ENCODE measurements around the gene SLC9A7.
"Not testable (repeated sequence)": the region's sequence is repeated elsewhere in the genome, so short reads cannot be mapped to it uniquely, and the experiment has no call there.

Gene SLC9A7

DNA sequence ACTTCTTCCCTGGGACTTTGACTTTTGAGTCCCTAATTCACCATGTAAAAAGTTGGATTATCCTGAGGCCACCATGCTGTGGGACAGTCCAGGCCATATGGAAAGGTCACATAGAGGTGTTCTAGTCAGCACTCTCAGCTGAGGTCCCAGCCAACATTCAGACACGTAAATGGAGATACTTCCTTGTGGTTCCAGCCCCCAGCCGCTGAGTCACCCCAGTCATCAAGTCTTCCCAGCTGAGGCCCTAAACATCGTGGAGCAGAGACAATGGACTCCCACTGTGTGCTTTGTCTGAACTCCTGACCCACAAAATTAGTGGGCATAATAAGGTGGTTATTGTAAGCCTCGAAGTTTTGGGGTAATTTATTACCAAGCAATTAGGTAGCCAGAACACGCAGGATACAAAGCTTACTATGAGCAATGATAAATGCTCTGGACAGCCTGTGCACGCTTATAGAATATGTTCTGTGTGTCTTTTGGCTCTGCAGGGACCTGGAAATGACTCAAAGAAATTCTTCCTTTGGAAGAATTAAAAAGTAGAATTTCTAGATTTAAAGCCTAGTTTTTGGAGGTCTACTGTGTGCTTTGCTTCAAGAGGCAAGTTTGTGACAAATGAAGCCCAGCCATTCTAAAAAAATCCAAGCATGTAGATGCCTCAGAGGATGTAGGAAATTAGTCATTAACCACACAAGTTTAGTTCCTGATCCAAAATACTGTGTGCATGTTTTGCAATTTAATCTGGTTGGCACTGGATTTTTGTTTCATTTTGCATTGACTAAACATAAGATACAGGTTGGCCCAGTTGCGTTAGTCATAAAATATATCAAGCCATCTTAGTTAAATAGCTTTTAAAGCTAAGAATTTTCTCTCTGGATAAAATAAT, 33.2 kb upstream of the SLC9A7 start:
- peak overlapping the region; percentile 60 for H3K4me3 ChIP-seq (ENCODE audit: low read length, poor library complexity, severe bottlenecking)
- H2AFZ ChIP-seq (ENCODE audit: low read length) = peak overlapping the region; percentile 9
- peak overlapping the region; percentile 55 for H3K4me2 ChIP-seq (ENCODE audit: low read depth, low read length, poor library complexity, severe bottlenecking)
- H3F3A ChIP-seq (ENCODE audit: low read depth) = no peaks in the 10 kb centered on the region
- no peaks in the 10 kb centered on the region for H3K9me3 ChIP-seq (ENCODE audit: insufficient read depth, low read depth, low read length)
- H3K27me3 ChIP-seq (ENCODE audit: insufficient read depth, low read length, poor library complexity, severe bottlenecking) = no peaks in the 10 kb centered on the region
- no peaks in the 10 kb centered on the region for H4K20me1 ChIP-seq (ENCODE audit: insufficient read depth, low read length, poor library complexity, severe bottlenecking)
- no peaks in the 10 kb centered on the region for H3K36me3 ChIP-seq (ENCODE audit: insufficient read depth, low read length)
- H3K9ac ChIP-seq (ENCODE audit: low read depth, low read length, poor library complexity, severe bottlenecking) = peak overlapping the region; percentile 37
- H3K4me1 ChIP-seq (ENCODE audit: insufficient read depth, low read length, poor library complexity, severe bottlenecking) = peaks cover 12% of the 10 kb centered on the region
- TF ChIP-seq, protein P1, sequence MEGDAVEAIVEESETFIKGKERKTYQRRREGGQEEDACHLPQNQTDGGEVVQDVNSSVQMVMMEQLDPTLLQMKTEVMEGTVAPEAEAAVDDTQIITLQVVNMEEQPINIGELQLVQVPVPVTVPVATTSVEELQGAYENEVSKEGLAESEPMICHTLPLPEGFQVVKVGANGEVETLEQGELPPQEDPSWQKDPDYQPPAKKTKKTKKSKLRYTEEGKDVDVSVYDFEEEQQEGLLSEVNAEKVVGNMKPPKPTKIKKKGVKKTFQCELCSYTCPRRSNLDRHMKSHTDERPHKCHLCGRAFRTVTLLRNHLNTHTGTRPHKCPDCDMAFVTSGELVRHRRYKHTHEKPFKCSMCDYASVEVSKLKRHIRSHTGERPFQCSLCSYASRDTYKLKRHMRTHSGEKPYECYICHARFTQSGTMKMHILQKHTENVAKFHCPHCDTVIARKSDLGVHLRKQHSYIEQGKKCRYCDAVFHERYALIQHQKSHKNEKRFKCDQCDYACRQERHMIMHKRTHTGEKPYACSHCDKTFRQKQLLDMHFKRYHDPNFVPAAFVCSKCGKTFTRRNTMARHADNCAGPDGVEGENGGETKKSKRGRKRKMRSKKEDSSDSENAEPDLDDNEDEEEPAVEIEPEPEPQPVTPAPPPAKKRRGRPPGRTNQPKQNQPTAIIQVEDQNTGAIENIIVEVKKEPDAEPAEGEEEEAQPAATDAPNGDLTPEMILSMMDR (conservative IDR thresholded peaks at IDR 0.05; ENCODE audit: low read length) = no peak
- no peak for TF ChIP-seq EZH2phosphoT487 (IDR thresholded peaks at IDR 0.05; ENCODE audit: borderline replicate concordance)
- H3K79me2 ChIP-seq (ENCODE audit: insufficient read depth, low read length) = no peaks in the 10 kb centered on the region
- no peaks in the 10 kb centered on the region for H3K9me2 ChIP-seq (replicated peaks; ENCODE audit: low read depth, low read length)

DNA sequence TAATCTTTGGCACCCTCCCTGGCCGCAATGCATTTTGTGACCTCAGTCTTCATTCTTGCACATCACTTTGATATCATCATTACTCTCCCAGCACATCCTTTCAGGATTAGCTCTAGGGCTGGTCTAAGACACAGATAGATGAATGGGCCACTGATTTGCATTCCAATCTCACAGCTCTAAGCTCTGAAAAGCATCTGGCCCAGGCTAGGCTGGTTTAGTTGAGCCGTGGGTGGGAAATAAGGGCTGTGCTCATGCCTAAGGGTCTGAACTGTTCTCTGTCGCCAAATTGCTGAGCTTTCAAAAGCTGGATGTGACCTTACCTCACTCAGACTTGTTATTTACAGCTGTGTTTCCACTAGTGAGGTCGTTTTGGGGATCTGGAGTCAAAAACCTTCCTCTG, 30.0 kb upstream of the SLC9A7 start:
- Histone ChIP-seq H2AFZ (ENCODE audit: low read length) (no peak overlapping the region), H3K4me2 (ENCODE audit: low read depth, low read length, poor library complexity, severe bottlenecking) (no peak overlapping the region), H3K9me3 (ENCODE audit: insufficient read depth, low read depth, low read length) (no peaks in the 10 kb centered on the region), H3K4me3 (ENCODE audit: low read length, poor library complexity, severe bottlenecking) (no peak overlapping the region), H3K4me1 (ENCODE audit: insufficient read depth, low read length, poor library complexity, severe bottlenecking) (peaks cover 12% of the 10 kb centered on the region), H3K27me3 (ENCODE audit: insufficient read depth, low read length, poor library complexity, severe bottlenecking) (no peaks in the 10 kb centered on the region), H3K9me2 (replicated peaks; ENCODE audit: low read depth, low read length) (no peaks in the 10 kb centered on the region), H3F3A (ENCODE audit: low read depth) (no peaks in the 10 kb centered on the region), H4K20me1 (ENCODE audit: insufficient read depth, low read length, poor library complexity, severe bottlenecking) (no peaks in the 10 kb centered on the region), H3K79me2 (ENCODE audit: insufficient read depth, low read length) (no peaks in the 10 kb centered on the region), H3K36me3 (ENCODE audit: insufficient read depth, low read length) (no peaks in the 10 kb centered on the region), H3K9ac (ENCODE audit: low read depth, low read length, poor library complexity, severe bottlenecking) (no peak overlapping the region)
- TF ChIP-seq, protein P1 (conservative IDR thresholded peaks at IDR 0.05; ENCODE audit: low read length) = no peak
- no peak for TF ChIP-seq EZH2phosphoT487 (IDR thresholded peaks at IDR 0.05; ENCODE audit: borderline replicate concordance)

DNA sequence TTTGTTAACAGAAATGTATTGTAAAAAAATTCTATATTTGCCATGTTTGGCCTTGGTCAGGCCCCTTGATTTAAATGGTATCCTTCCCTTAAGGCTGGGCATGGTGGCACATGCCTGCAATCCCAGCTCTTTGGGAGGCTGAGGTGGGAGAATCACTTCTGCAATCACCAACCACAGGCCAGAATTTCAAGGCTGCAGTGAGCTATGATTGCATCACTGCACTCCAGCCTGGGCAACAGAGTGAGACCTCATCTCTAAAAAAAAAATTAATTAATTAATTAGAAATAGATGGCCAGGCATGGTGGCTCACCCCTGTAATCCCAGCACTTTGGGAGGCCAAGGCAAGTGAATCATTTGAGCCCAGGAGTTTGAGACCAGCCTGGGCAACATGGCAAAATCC, 25.5 kb upstream of the SLC9A7 start:
- not testable (repeated sequence) for H3K4me2 ChIP-seq (ENCODE audit: low read depth, low read length, poor library complexity, severe bottlenecking); H3K4me1 ChIP-seq (ENCODE audit: insufficient read depth, low read length, poor library complexity, severe bottlenecking); H3K9me2 ChIP-seq (replicated peaks; ENCODE audit: low read depth, low read length)

DNA sequence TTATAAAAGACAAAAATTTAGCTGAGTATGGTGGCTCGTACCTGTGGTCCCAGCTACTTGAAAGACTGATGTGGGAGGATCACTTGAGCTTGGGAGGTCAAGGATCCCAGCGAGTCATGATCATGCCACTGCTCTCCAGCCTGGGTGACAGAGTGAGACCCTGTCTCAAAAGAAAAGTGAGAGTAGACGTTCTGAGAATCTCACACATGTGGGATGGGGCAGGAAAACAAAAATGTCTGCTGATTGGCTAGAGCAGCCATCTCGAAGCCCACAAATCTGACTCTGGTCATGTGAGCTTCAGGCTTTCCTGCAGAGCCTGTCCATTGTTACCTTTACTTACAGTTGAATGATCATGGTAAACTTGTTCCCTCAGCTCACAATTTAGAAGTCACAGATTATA, 23.1 kb upstream of the SLC9A7 start:
- no peak overlapping the region for H2AFZ ChIP-seq (ENCODE audit: low read length)
- no peak for TF ChIP-seq EZH2phosphoT487 (IDR thresholded peaks at IDR 0.05; ENCODE audit: borderline replicate concordance)
- TF ChIP-seq, protein P1 (conservative IDR thresholded peaks at IDR 0.05; ENCODE audit: low read length) = no peak

More for the DNA sequence above, 25.5 kb upstream of the SLC9A7 start:
- H3F3A ChIP-seq (ENCODE audit: low read depth); H4K20me1 ChIP-seq (ENCODE audit: insufficient read depth, low read length, poor library complexity, severe bottlenecking); H3K9me3 ChIP-seq (ENCODE audit: insufficient read depth, low read depth, low read length); H3K27me3 ChIP-seq (ENCODE audit: insufficient read depth, low read length, poor library complexity, severe bottlenecking); H3K36me3 ChIP-seq (ENCODE audit: insufficient read depth, low read length); H3K9ac ChIP-seq (ENCODE audit: low read depth, low read length, poor library complexity, severe bottlenecking); H3K79me2 ChIP-seq (ENCODE audit: insufficient read depth, low read length); H3K4me3 ChIP-seq (ENCODE audit: low read length, poor library complexity, severe bottlenecking); H2AFZ ChIP-seq (ENCODE audit: low read length): not testable (repeated sequence)

More for the DNA sequence above, 23.1 kb upstream of the SLC9A7 start:
- Histone ChIP-seq H3K27me3 (ENCODE audit: insufficient read depth, low read length, poor library complexity, severe bottlenecking) (no peaks in the 10 kb centered on the region), H3K4me3 (ENCODE audit: low read length, poor library complexity, severe bottlenecking) (no peak overlapping the region), H3K36me3 (ENCODE audit: insufficient read depth, low read length) (no peaks in the 10 kb centered on the region), H3K9ac (ENCODE audit: low read depth, low read length, poor library complexity, severe bottlenecking) (no peak overlapping the region), H3F3A (ENCODE audit: low read depth) (no peaks in the 10 kb centered on the region), H4K20me1 (ENCODE audit: insufficient read depth, low read length, poor library complexity, severe bottlenecking) (no peaks in the 10 kb centered on the region), H3K9me3 (ENCODE audit: insufficient read depth, low read depth, low read length) (no peaks in the 10 kb centered on the region), H3K4me1 (ENCODE audit: insufficient read depth, low read length, poor library complexity, severe bottlenecking) (no peaks in the 10 kb centered on the region), H3K9me2 (replicated peaks; ENCODE audit: low read depth, low read length) (no peaks in the 10 kb centered on the region), H3K79me2 (ENCODE audit: insufficient read depth, low read length) (no peaks in the 10 kb centered on the region), H3K4me2 (ENCODE audit: low read depth, low read length, poor library complexity, severe bottlenecking) (no peak overlapping the region)

Measured in Loucy (cell line).